WERI-Rb-1 (cell line): Measurements from ENCODE around the gene ZNF385C.

Experiments used
- DNase-seq: peaks from one replicate; pipeline ENCODE4 v3.0.0-alpha.2; 2020
- H3K27ac ChIP-seq: fragments of 250-450 bp; sonication (Bioruptor Pico); 2 replicates; pipeline ENCODE4 v1.5.1; 2020; ENCODE audit warnings: mild to moderate bottlenecking, moderate library complexity
- H3K27me3 ChIP-seq: fragments of 250-450 bp; sonication (Bioruptor Pico); 2 replicates; pipeline ENCODE4 v1.5.1; 2021; ENCODE audit warnings: mild to moderate bottlenecking, low read depth, moderate library complexity; ENCODE audit not compliant: insufficient read depth, severe bottlenecking
- H3K36me3 ChIP-seq: fragments of 250-450 bp; sonication (Bioruptor Pico); 2 replicates; pipeline ENCODE4 v1.5.1; 2020; ENCODE audit warnings: mild to moderate bottlenecking, moderate library complexity
- H3K4me3 ChIP-seq: 2 replicates; pipeline ENCODE4 v1.5.1; 2011; ENCODE audit warnings: low read depth, mild to moderate bottlenecking, control low read depth, low read length
- H3K9me3 ChIP-seq: fragments of 250-450 bp; sonication (Bioruptor Pico); 2 replicates; pipeline ENCODE4 v1.5.1; 2021; ENCODE audit warnings: mild to moderate bottlenecking, moderate library complexity; ENCODE audit not compliant: severe bottlenecking
- CTCF ChIP-seq: IDR thresholded peaks from 2 replicates; pipeline ENCODE4 v1.5.1; 2011; ENCODE audit warnings: low read depth, mild to moderate bottlenecking, control low read depth, inconsistent platforms, low read length

ZNF385C gene

DNA sequence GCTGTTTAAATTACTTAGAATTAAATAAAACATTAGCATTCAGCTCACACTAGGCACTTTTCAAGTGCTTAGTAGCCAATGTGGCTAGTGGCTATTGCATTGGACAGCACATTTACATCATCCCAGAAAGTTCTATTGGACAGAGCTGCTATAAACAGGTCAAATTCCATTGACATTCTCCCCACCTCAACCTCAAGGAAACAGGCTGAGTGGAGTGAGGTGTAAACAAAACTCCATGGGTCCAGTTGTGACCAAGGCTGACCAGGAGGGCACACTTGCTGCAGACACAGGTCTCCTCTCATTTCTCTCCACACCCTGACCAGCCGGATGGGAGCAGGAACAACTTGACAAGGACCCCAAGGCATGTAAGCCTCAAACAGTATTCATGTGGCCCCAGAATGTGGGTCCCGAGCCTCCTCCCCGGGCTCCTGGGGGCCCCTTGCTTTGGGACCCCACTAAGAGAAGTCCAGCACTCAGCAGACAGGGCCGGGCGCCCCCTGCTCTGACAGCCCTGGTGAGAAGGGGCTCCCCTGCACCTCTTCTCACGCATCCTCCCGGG lies 48.4 kb downstream of the ZNF385C start:
- no peak for TF ChIP-seq CTCF
- H3K27me3 ChIP-seq, result no peaks in the 10 kb centered on the region
- H3K4me3 ChIP-seq, result peak overlapping the region; percentile 52
- H3K27ac ChIP-seq, result peak overlapping the region; percentile 64
- no peaks in the 10 kb centered on the region for H3K9me3 ChIP-seq
- no peaks in the 10 kb centered on the region; the same call in 1 of the 2 replicates for H3K36me3 ChIP-seq
- no peak for DNase-seq

DNA sequence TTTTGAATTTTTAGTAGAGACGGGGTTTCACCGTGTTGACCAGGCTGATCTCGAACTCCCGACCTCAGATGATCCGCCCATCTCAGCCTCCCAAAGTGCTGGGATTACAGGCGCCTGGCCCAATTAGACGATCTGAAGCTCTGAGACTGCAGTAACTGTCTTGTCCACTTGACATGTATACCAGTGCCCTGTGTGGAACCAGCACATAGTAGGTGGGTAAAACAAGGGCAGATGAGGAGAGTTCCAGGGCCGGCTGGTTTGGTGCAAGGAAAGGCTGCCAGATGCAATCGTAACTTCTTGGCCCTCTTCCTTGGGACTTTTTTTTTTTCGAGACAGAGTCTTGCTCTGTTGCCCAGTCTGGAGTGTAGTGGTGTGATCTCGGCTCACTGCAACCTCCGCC lies 50.9 kb downstream of the ZNF385C start:
- Histone ChIP-seq H3K36me3 (no peaks in the 10 kb centered on the region; the same call in 1 of the 2 replicates), H3K9me3 (no peaks in the 10 kb centered on the region), H3K27ac (no peak overlapping the region), H3K4me3 (no peak overlapping the region), H3K27me3 (no peaks in the 10 kb centered on the region)
- no peak for DNase-seq
- no peak for TF ChIP-seq CTCF

GRCh38 chr17:42045719-42046118 lies 52.6 kb downstream of the ZNF385C start:
- no peak for DNase-seq
- H3K27ac ChIP-seq, result no peak overlapping the region

GRCh38 chr17:42042598-42043319 lies 55.5 kb downstream of the ZNF385C start:
- no peak overlapping the region for H3K27ac ChIP-seq
- H3K27me3 ChIP-seq, result no peaks in the 10 kb centered on the region
- H3K4me3 ChIP-seq, result no peak overlapping the region
- no peak for DNase-seq
- H3K36me3 ChIP-seq, result no peaks in the 10 kb centered on the region; the same call in 1 of the 2 replicates
- TF ChIP-seq CTCF, result no peak
- H3K9me3 ChIP-seq, result no peaks in the 10 kb centered on the region

More at GRCh38 chr17:42045719-42046118, 52.6 kb downstream of the ZNF385C start:
- Histone ChIP-seq H3K36me3 (no peaks in the 10 kb centered on the region; the same call in 1 of the 2 replicates), H3K9me3 (no peaks in the 10 kb centered on the region), H3K4me3 (no peak overlapping the region), H3K27me3 (no peaks in the 10 kb centered on the region)
- no peak for TF ChIP-seq CTCF

- TF ChIP-seq CTCF, result no peak
- Histone ChIP-seq H3K27ac (no peak overlapping the region), H3K27me3 (no peaks in the 10 kb centered on the region), H3K9me3 (no peaks in the 10 kb centered on the region), H3K36me3 (no peaks in the 10 kb centered on the region; the same call in 1 of the 2 replicates), H3K4me3 (no peak overlapping the region)
- DNase-seq, result no peak
Measured at GRCh38 chr17:42041619-42042018, 56.7 kb downstream of the ZNF385C start.
